GM18505 (cell line): Measurements from ENCODE around the gene PIGS.

Experiments
- ATAC-seq: cut with Tn5 transposase; IDR thresholded peaks from one replicate; pipeline ENCODE4 v1.9.1; 2021; ENCODE audit not compliant: unreplicated experiment
- POLR2A ChIP-seq: IDR thresholded peaks from 4 replicates; pipeline ENCODE4 v1.6.1; 2011; ENCODE audit warnings: borderline replicate concordance; ENCODE audit not compliant: insufficient read depth, insufficient read length; ENCODE audit errors: extremely low read depth

PIGS gene

DNA sequence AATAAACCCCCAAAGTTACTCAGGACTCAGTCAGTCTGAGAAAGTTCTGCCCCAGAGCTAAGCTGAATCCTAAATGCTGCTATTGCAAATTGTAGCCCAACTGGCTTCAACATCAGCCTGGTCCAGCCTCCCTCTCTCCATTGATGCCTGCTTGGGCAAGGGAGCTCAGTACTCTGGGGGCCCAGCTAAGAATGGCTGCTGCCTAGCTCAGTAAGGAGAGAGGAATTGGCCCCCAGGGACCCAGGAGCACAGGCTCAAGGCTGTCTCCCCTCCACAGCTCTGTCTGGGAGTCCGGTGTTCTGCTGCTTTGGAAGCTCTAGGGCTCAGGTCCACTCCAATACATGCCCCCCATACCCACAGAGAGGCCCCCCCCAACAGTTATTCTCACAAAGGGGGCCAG lies 20.5 kb downstream of the PIGS start:
- TF ChIP-seq POLR2A = no peak
- no peak for ATAC-seq

GRCh38 chr17:28549236-28550132 lies 21.8 kb downstream of the PIGS start:
- ATAC-seq = no peak
- peak; percentile 45 for TF ChIP-seq POLR2A

DNA sequence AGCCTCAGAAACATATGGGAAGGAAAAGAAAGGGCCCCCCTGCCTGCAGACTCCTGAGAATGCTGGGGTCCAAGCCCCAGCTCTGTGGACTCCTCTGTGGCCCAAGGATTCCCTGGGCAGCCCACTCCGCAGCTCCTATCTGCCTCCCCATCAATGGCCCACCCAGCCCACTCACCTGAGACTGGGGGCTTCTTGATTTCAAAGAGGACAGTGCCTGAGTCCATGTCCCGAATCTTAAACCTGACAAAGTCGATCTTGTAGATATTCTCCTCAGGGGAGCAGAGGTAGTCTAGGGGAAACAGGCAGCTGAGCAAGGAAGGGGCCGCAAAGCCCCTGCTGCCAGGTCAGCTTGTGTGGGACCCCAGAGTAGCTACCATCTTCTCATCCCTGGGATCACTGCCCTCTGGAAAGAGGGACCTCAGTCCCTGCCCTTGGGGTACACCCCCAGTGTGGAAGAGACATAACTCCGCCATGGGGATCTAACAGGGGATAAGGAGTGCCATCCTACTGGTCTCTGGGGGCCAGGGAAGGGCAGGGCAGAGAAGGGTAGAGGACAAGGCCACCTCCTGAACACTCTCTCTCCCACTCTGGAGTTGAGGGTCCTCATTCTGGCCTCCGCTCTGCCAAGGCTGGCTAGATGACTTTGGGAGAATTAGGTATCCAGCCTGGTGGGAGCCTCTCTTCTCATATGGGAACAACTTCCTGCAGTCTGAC lies 22.8 kb downstream of the PIGS start:
- ATAC-seq = no peak
- TF ChIP-seq POLR2A = no peak

- peak; percentile 55 for TF ChIP-seq POLR2A
- ATAC-seq = peak; percentile 31
Measured at GRCh38 chr17:28547623-28548416, 23.5 kb downstream of the PIGS start.

- ATAC-seq = no peak
- no peak for TF ChIP-seq POLR2A
Measured at GRCh38 chr17:28547096-28547622, 24.2 kb downstream of the PIGS start.

GRCh38 chr17:28545787-28546415 lies 25.4 kb downstream of the PIGS start:
- ATAC-seq = no peak
- TF ChIP-seq POLR2A = no peak

DNA sequence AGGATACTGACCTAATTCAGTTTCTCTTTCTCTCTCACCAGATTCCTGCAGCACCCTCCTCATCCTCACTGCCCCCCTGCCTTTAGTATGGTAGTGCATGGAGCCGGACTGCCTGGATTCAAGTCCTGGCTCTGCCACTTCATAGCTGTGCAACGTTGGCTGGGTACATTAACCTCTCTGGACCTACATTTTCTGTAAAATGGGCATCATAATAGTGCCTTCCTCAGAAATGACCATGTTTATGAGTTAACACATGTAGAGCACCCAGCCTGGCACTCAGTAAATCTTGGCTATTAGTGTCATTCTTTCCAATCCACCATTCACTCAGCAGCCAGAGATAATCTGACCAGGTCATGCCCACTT lies 26.2 kb downstream of the PIGS start:
- no peak for ATAC-seq
- no peak for TF ChIP-seq POLR2A

GRCh38 chr17:28544402-28545140 lies 26.8 kb downstream of the PIGS start:
- TF ChIP-seq POLR2A = no peak
- no peak for ATAC-seq

GRCh38 chr17:28541439-28541838 lies 29.9 kb downstream of the PIGS start:
- ATAC-seq = no peak

DNA sequence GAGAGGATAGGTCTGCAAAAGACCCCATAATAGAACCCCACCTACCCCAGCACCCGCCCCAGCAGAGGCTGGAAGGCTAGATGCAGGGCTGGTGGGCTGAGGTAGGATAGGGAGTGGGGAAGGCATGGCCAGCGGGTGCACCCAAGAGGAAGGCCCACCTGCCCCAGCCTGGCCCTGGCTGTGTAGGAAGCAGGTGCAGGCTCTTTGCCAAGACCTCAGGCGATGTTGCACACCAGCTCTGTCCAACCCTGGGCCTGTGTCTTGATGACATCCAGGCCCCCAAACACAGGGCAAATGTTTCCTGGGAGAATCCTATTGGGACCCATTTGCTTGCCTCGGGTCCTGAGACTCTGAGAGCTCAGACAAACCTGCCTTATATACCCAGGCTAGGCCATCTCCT lies 31.1 kb downstream of the PIGS start:
- no peak for ATAC-seq
- TF ChIP-seq POLR2A = no peak

More at GRCh38 chr17:28541439-28541838, 29.9 kb downstream of the PIGS start:
- TF ChIP-seq POLR2A = no peak

GRCh38 chr17:28538296-28538895 lies 32.9 kb downstream of the PIGS start:
- no peak for TF ChIP-seq POLR2A
- ATAC-seq = no peak

GRCh38 chr17:28537219-28537610 lies 34.1 kb downstream of the PIGS start:
- no peak for TF ChIP-seq POLR2A
- no peak for ATAC-seq
